Immature natural killer cell (primary cell): ENCODE measurements around the gene RASSF1. TPM values are rescaled to one million over a fixed set of nuclear protein-coding genes. Genes with fewer than 3 reads are reported as not detected.
A peak's percentile ranks its signal among the peaks of the same experiment; 100 is the strongest.

Experiments used
- DNase-seq, 3 donors: peaks; one replicate each; pipeline ENCODE4 v3.0.0; 2022; ENCODE audit warnings: mixed read lengths in 1 of 3
- H3K27ac Mint-ChIP-seq, 6 donors: one replicate each; pipeline ENCODE4 v1.8.0; 2020; ENCODE audit warnings: mixed read lengths in 6 of 6, mild to moderate bottlenecking in 5 of 6, inconsistent platforms in 4 of 6, moderate library complexity in 3 of 6
- H3K27me3 Mint-ChIP-seq, 3 donors: one replicate each; pipeline ENCODE4 v1.8.0; 2020 to 2021; ENCODE audit warnings: low read depth in 3 of 3, mild to moderate bottlenecking in 3 of 3, mixed read lengths in 3 of 3, moderate library complexity in 3 of 3, inconsistent platforms in 1 of 3
- H3K36me3 Mint-ChIP-seq, 3 donors: one replicate each; pipeline ENCODE4 v1.8.0; 2020; ENCODE audit warnings: mixed read lengths in 3 of 3, inconsistent platforms in 2 of 3, mild to moderate bottlenecking in 2 of 3
- H3K4me1 Mint-ChIP-seq, 2 donors: one replicate each; pipeline ENCODE4 v1.8.0; 2020; ENCODE audit warnings: inconsistent platforms in 2 of 2, mild to moderate bottlenecking in 2 of 2, mixed read lengths in 2 of 2, moderate library complexity in 1 of 2
- H3K4me3 Mint-ChIP-seq, 5 donors: one replicate each; pipeline ENCODE4 v1.8.0; 2020; ENCODE audit warnings: mild to moderate bottlenecking in 5 of 5, mixed read lengths in 5 of 5, inconsistent platforms in 3 of 5, moderate library complexity in 3 of 5
- H3K9me3 Mint-ChIP-seq, 6 donors: one replicate each; pipeline ENCODE4 v1.8.0; 2020; ENCODE audit warnings: mild to moderate bottlenecking in 6 of 6, mixed read lengths in 6 of 6, inconsistent platforms in 4 of 6, moderate library complexity in 3 of 6
- polyA plus RNA-seq, 3 donors: library from polyadenylated mRNA; unstranded; fragments of 300-500 nt; fragmentation: Illumina TruSeq; gene quantifications; one replicate each; pipeline ENCODE4 v1.2.3, GENCODE V29; 2021

RASSF1 gene
- polyA plus RNA-seq, 3 donors from 2014 or later, result 172 to 253 (median 187) TPM

DNA sequence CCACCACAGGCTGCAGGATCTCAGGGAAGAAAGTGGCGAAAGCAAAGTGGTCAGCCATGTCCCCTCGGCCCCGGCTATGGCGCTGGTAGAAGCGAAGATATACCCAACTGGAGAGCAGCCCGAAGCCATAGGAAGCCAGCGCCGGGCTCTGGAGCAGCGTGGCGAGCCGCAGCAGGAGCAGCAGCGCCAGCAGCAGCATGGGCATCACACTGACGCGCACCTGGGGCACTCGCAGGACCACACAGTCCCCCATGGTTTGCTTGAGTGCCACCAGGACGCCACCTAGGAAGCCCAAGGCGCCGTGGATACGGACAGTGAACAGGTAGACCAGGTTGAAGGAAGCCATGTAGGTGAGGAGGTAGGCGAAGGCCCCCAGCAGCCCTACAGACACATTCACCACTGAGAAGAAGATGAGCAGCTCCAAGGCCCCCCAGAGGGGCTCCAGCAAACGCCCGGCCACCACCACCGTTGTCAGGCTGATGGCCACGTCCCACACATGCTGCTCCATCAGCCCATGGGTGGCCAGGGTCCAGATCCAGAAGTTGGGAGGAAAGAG, 17.8 kb upstream of the RASSF1 start:
- H3K36me3 Mint-ChIP-seq, result peaks cover 0 to 5% (median 0%) of the 10 kb centered on the region in 3 donors
- H3K4me1 Mint-ChIP-seq, result peaks cover 46 to 51% of the 10 kb centered on the region in 2 donors
- H3K27me3 Mint-ChIP-seq, result peaks cover 2 to 11% (median 4%) of the 10 kb centered on the region in 3 donors
- peak overlapping the region; percentile 62 to 85 (median 83) for H3K27ac Mint-ChIP-seq
- no peak for DNase-seq
- H3K9me3 Mint-ChIP-seq, result no peaks in the 10 kb centered on the region
- H3K4me3 Mint-ChIP-seq, result peak overlapping the region; percentile 83 to 96 (median 96)

DNA sequence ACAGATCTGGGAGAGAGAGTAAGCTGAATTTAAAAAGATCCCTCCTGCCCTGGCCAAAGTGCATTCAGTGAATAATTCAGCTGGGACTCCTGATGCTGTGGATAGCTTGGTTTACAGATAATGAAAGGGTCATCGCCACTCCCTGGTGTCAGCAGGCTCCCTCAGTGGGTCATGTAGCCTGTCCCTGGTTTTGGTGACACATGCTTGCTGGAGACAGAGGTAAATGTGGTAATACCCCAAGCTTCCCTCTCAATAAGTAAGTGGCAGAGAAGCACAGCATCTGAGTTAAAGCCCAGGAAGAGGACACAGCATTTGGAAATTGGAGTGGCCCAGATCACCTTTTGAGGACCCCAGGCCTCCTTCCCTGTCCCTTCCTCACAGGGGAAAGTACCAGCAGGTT, 16.8 kb upstream of the RASSF1 start:
- Mint-ChIP-seq H3K27ac (peak overlapping the region; percentile 38 to 85 (median 74)), H3K9me3 (no peaks in the 10 kb centered on the region), H3K27me3 (peaks cover 2 to 8% (median 2%) of the 10 kb centered on the region in 3 donors), H3K36me3 (peaks cover 0 to 5% (median 0%) of the 10 kb centered on the region in 3 donors), H3K4me1 (peaks cover 46 to 51% of the 10 kb centered on the region in 2 donors), H3K4me3 (peak overlapping the region; percentile 83 to 96 (median 96))
- no peak for DNase-seq

DNA sequence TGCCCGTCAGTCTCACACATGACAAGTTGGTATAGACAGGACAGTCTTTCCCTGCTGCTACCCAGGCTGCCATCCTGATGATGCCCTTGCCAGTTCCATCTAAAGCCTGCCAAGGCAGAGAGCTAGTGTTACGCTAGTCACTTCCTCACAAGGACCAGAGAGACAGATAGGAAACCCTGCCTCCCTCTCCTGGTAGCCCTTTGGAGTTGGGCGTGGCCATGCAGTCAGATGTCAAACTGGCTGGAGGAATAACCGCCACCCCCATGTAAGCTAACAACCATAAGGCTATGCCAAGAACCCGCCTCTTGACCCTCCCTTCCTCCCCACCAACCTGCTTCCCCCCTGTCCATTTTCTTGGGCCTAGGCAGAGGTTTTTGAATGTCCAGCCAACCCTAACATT, 15.9 kb upstream of the RASSF1 start:
- H3K36me3 Mint-ChIP-seq, result peaks cover 0 to 5% (median 0%) of the 10 kb centered on the region in 3 donors
- H3K27ac Mint-ChIP-seq, result peak overlapping the region; percentile 11 to 84 (median 42)
- peaks cover 2 to 7% (median 2%) of the 10 kb centered on the region in 3 donors for H3K27me3 Mint-ChIP-seq
- peaks cover 52 to 56% of the 10 kb centered on the region in 2 donors for H3K4me1 Mint-ChIP-seq
- no peak for DNase-seq
- H3K4me3 Mint-ChIP-seq, result peak overlapping the region; percentile 46 to 96 (median 93)
- H3K9me3 Mint-ChIP-seq, result no peaks in the 10 kb centered on the region

- H3K9me3 Mint-ChIP-seq, result no peaks in the 10 kb centered on the region
- peak overlapping the region in 3 of 5 donors; percentile 14 to 96 (median 93) for H3K4me3 Mint-ChIP-seq
- peaks cover 2 to 7% (median 2%) of the 10 kb centered on the region in 3 donors for H3K27me3 Mint-ChIP-seq
- peaks cover 57 to 62% of the 10 kb centered on the region in 2 donors for H3K4me1 Mint-ChIP-seq
- peak overlapping the region in 4 of 6 donors; percentile 28 to 83 (median 36) for H3K27ac Mint-ChIP-seq
- peaks cover 0 to 5% (median 0%) of the 10 kb centered on the region in 3 donors for H3K36me3 Mint-ChIP-seq
- no peak for DNase-seq
Measured at GRCh38 chr3:50355829-50356552, 15.4 kb upstream of the RASSF1 start.

- Mint-ChIP-seq H3K36me3 (peaks cover 0 to 11% (median 4%) of the 10 kb centered on the region in 3 donors), H3K27me3 (peaks cover 5 to 15% (median 6%) of the 10 kb centered on the region in 3 donors), H3K4me1 (peaks cover 65 to 71% of the 10 kb centered on the region in 2 donors), H3K27ac (no peak overlapping the region), H3K9me3 (no peaks in the 10 kb centered on the region), H3K4me3 (no peak overlapping the region)
- DNase-seq, result no peak
Measured at GRCh38 chr3:50354850-50355249, 14.2 kb upstream of the RASSF1 start.

- Mint-ChIP-seq H3K4me1 (peaks cover 65 to 71% of the 10 kb centered on the region in 2 donors), H3K4me3 (peak overlapping the region in 1 of 5 donors; percentile 2), H3K9me3 (no peaks in the 10 kb centered on the region), H3K36me3 (peaks cover 0 to 11% (median 4%) of the 10 kb centered on the region in 3 donors), H3K27ac (peak overlapping the region in 4 of 6 donors; percentile 42 to 77 (median 61)), H3K27me3 (peaks cover 5 to 13% (median 6%) of the 10 kb centered on the region in 3 donors)
- DNase-seq, result no peak
Measured at GRCh38 chr3:50354186-50354764, 13.6 kb upstream of the RASSF1 start.

DNA sequence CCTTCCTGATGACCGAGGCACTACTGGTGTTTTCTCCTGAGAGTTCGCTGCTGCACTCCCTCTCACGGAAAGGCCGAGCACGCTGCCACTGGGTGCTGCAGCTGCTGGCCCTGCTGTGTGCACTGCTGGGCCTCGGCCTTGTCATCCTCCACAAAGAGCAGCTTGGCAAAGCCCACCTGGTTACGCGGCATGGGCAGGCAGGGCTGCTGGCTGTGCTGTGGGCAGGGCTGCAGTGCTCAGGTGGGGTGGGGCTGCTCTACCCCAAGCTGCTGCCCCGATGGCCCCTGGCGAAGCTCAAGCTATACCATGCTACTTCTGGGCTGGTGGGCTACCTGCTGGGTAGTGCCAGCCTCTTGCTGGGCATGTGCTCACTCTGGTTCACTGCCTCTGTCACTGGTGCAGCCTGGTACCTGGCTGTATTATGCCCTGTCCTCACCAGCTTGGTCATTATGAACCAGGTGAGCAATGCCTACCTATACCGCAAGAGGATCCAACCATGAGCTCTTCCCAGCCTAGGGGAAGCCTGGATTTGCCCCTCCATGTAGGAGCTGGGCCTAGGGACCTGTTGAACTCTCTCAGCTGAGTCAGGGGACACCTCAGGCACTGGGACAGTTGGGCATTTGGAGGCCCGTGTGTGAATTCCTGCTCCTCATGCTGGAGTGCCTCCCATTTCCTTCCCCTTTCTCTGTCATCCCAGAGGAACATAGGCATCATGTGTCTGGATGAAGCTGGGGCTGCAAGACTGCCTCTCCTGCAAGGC, 12.8 kb upstream of the RASSF1 start:
- peaks cover 68 to 75% of the 10 kb centered on the region in 2 donors for H3K4me1 Mint-ChIP-seq

GRCh38 chr3:50352781-50353180, 12.1 kb upstream of the RASSF1 start:
- Mint-ChIP-seq H3K36me3 (peaks cover 0 to 15% (median 4%) of the 10 kb centered on the region in 3 donors), H3K4me3 (peak overlapping the region in 4 of 5 donors; percentile 17 to 41 (median 31)), H3K4me1 (peaks cover 68 to 75% of the 10 kb centered on the region in 2 donors), H3K27me3 (peaks cover 5 to 10% (median 6%) of the 10 kb centered on the region in 3 donors), H3K27ac (peak overlapping the region in 2 of 6 donors; percentile 35 to 56), H3K9me3 (no peaks in the 10 kb centered on the region)
- DNase-seq, result no peak

More for the DNA sequence above, 12.8 kb upstream of the RASSF1 start:
- Mint-ChIP-seq H3K27me3 (peaks cover 5 to 13% (median 6%) of the 10 kb centered on the region in 3 donors), H3K27ac (no peak overlapping the region), H3K4me3 (peak overlapping the region in 1 of 5 donors; percentile 30), H3K9me3 (no peaks in the 10 kb centered on the region), H3K36me3 (peaks cover 0 to 11% (median 4%) of the 10 kb centered on the region in 3 donors)
- DNase-seq, result no peak

GRCh38 chr3:50351323-50351697, 10.7 kb upstream of the RASSF1 start:
- Mint-ChIP-seq H3K27ac (peak overlapping the region; percentile 93 to 99 (median 98)), H3K36me3 (peaks cover 0 to 19% (median 11%) of the 10 kb centered on the region in 3 donors), H3K27me3 (peaks cover 8 to 12% (median 8%) of the 10 kb centered on the region in 3 donors), H3K4me3 (peak overlapping the region; percentile 95 to 98 (median 97)), H3K4me1 (peaks cover 68 to 72% of the 10 kb centered on the region in 2 donors), H3K9me3 (no peaks in the 10 kb centered on the region)
- DNase-seq, result no peak

DNA sequence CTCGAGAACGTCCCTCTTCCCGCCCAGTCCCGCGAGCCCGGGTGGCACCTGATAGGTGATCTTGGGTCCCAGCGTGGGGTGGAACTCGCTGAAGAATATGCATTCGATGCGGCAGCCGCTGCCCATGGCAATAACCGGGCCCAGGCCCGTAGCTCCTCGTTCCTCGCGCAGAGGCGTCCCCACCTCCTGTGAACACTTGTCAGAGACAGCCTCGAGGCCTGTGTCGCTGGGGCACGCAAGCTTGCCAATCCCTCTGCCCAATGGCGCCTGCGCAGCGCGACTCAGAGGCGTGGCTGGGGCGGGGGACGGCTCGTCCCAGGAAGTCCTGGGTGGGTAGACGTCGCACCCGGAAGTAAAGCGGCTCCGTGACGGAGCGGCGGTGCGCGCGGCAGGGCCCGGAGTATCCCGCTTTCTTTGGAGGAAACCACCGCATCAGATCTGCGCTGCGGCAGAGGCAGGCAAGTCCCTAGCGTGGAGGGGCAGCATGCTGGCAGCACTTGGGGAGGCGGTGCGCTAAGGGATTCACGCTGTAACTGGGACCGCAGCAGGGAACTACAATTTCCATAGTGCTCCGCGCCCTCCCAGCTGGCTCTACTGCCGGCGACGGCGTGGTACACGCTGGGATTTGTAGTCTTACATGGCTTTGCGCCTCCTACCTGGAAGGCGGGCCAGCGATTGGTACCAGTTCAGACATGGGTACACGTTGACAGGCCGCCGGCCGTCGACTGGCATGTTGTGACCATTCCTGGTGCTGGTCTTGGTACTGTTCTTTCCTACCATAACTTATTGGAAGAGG, 10.1 kb upstream of the RASSF1 start, which contains the start of the genes CYB561D2 and NPRL2:
Gene CYB561D2 (plus strand): TSS at position 336 of the 796 bp plus-strand sequence. CDS start 572 bp downstream, outside the sequence.
Gene NPRL2 (minus strand): TSS at position 249 of the 796 bp plus-strand sequence. CDS start 123 bp downstream, at position 126.
- Mint-ChIP-seq H3K27me3 (peaks cover 8 to 12% (median 8%) of the 10 kb centered on the region in 3 donors), H3K9me3 (no peaks in the 10 kb centered on the region), H3K27ac (peak within 1 kb of the TSS; percentile 93 to 99 (median 98)), H3K4me1 (peaks cover 68 to 73% of the 10 kb centered on the region in 2 donors), H3K4me3 (peak within 1 kb of the TSS; percentile 95 to 98 (median 97)), H3K36me3 (peaks cover 0 to 19% (median 11%) of the 10 kb centered on the region in 3 donors)
- DNase-seq, result peak; percentile 98

GRCh38 chr3:50350213-50350526, 9.5 kb upstream of the RASSF1 start:
- Mint-ChIP-seq H3K27ac (peak overlapping the region; percentile 93 to 99 (median 98)), H3K4me3 (peak overlapping the region; percentile 95 to 98 (median 97)), H3K9me3 (no peaks in the 10 kb centered on the region), H3K36me3 (peaks cover 0 to 19% (median 11%) of the 10 kb centered on the region in 3 donors), H3K4me1 (peaks cover 66 to 73% of the 10 kb centered on the region in 2 donors), H3K27me3 (peaks cover 8 to 12% (median 8%) of the 10 kb centered on the region in 3 donors)
- no peak for DNase-seq

- Mint-ChIP-seq H3K4me1 (peaks cover 83 to 88% of the 10 kb centered on the region in 2 donors), H3K36me3 (peaks cover 0 to 14% (median 11%) of the 10 kb centered on the region in 3 donors)
Measured at GRCh38 chr3:50347187-50347813, 6.7 kb upstream of the RASSF1 start.

More at GRCh38 chr3:50347187-50347813, 6.7 kb upstream of the RASSF1 start:
- peaks cover 8 to 10% (median 8%) of the 10 kb centered on the region in 3 donors for H3K27me3 Mint-ChIP-seq
- no peaks in the 10 kb centered on the region for H3K9me3 Mint-ChIP-seq
- peak; percentile 74 to 83 (median 79) for DNase-seq
- H3K27ac Mint-ChIP-seq, result peak overlapping the region; percentile 46 to 86 (median 82)
- peak overlapping the region; percentile 35 to 65 (median 41) for H3K4me3 Mint-ChIP-seq
